GM21360 (cell line): ENCODE data around the gene DTNA.

Experiments used
- ATAC-seq: cut with Tn5 transposase; IDR thresholded peaks from one replicate; pipeline ENCODE4 v1.9.1; 2021; ENCODE audit warnings: mild to moderate bottlenecking, moderate library complexity; ENCODE audit not compliant: unreplicated experiment

Gene DTNA

GRCh38 chr18:34805103-34805877 is 95.2 kb downstream of the DTNA start:
- ATAC-seq: no peak

- no peak for ATAC-seq
Measured at GRCh38 chr18:34805878-34806351, 95.8 kb downstream of the DTNA start.

GRCh38 chr18:34806527-34806926 is 96.4 kb downstream of the DTNA start:
- no peak for ATAC-seq

GRCh38 chr18:34807106-34807796 is 97.2 kb downstream of the DTNA start:
- no peak for ATAC-seq

- no peak for ATAC-seq
Measured at GRCh38 chr18:34808389-34808788, 98.3 kb downstream of the DTNA start.

GRCh38 chr18:34809451-34810072 is 99.5 kb downstream of the DTNA start:
- no peak for ATAC-seq

GRCh38 chr18:34816183-34816582 is 106.1 kb downstream of the DTNA start:
- no peak for ATAC-seq

- ATAC-seq: no peak
Measured at GRCh38 chr18:34817636-34818035, 107.5 kb downstream of the DTNA start.

- no peak for ATAC-seq
Measured at GRCh38 chr18:34818064-34818463, 108.0 kb downstream of the DTNA start.

GRCh38 chr18:34820360-34821065 is 110.4 kb downstream of the DTNA start:
- ATAC-seq: no peak

- ATAC-seq: no peak
Measured at GRCh38 chr18:34821669-34822210, 111.6 kb downstream of the DTNA start.

- no peak for ATAC-seq
Measured at GRCh38 chr18:34828093-34828492, 118.0 kb downstream of the DTNA start.

GRCh38 chr18:34834897-34835296 is 124.8 kb downstream of the DTNA start:
- no peak for ATAC-seq

GRCh38 chr18:34835466-34835865 is 125.4 kb downstream of the DTNA start:
- no peak for ATAC-seq

- no peak for ATAC-seq
Measured at GRCh38 chr18:34837769-34838272, 127.7 kb downstream of the DTNA start.

GRCh38 chr18:34838669-34839068 is 128.6 kb downstream of the DTNA start:
- no peak for ATAC-seq

GRCh38 chr18:34840256-34840826 is 130.2 kb downstream of the DTNA start:
- no peak for ATAC-seq

- ATAC-seq: no peak
Measured at GRCh38 chr18:34841891-34842290, 131.8 kb downstream of the DTNA start.

GRCh38 chr18:34844072-34844471 is 134.0 kb downstream of the DTNA start:
- no peak for ATAC-seq

- no peak for ATAC-seq
Measured at GRCh38 chr18:34844732-34845459, 134.8 kb downstream of the DTNA start.
